K562 (cell line): ENCODE results near the gene JUN. TPM values are rescaled to one million over a fixed set of nuclear protein-coding genes. Genes with fewer than 3 reads are reported as not detected.

Source experiments
- ATAC-seq: fragments of 200-7000 bp; cut with Tn5 transposase; 3 replicates; pipeline ENCODE4 v1.9.1; 2020; ENCODE audit warnings: moderate library complexity
- BruUV-seq: library from RNA; stranded (reverse); fragments of 400-500 nt; replicated peaks from 2 replicates; lab custom pipeline; 2021; lab: Mats Ljungman, UMichigan
- CTCF ChIA-PET: fragments of 300-600 bp; formaldehyde crosslinking; extraction: SDS; loops from one replicate; lab custom pipeline; 2021; ENCODE audit warnings: low intra/inter-chr PET ratio; lab: Yijun Ruan, JAX
- POLR2A ChIA-PET: fragments of 300-600, 350-650 bp; sonication (Branson Sonifier 250); formaldehyde crosslinking; extraction: SDS; loops from one replicate; lab custom pipeline; 2021; ENCODE audit warnings: antibody characterized with exemption, inconsistent platforms; lab: Yijun Ruan, JAX
- DNase-seq, 4 experiments: peaks; one replicate each; pipeline versions ENCODE4 v3.0.0 to v3.0.0-alpha.2; 2011 to 2018; ENCODE audit warnings: low spot score in 3 of 4, mixed read lengths in 3 of 4; ENCODE audit errors: extremely low read depth in 1 of 4
- FAIRE-seq: peaks from 2 replicates; lab custom pipeline; 2011; peaks lifted over from hg19 to GRCh38; lab: Jason Lieb, UNC
- H2AFZ ChIP-seq: 2 replicates; pipeline ENCODE4 v1.6.0; 2011; ENCODE audit warnings: low read depth, low read length, control low read depth, inconsistent platforms
- H3K27ac ChIP-seq: fragments of 200-600 bp; 3 replicates; pipeline ENCODE4 v1.8.0; 2011; ENCODE audit warnings: low read depth, mild to moderate bottlenecking, control low read depth, inconsistent platforms, low read length, moderate library complexity, mixed read lengths; ENCODE audit errors: extremely low read depth
- H3K27me3 ChIP-seq, 2 experiments: fragments of 300-600 bp in 1 of 2; 2 replicates in 1 of 2; 3 replicates in 1 of 2; pipeline versions ENCODE4 v1.6.0 to v1.8.0; 2011; ENCODE audit warnings: inconsistent platforms in 2 of 2, low read length in 2 of 2, mild to moderate bottlenecking in 1 of 2, mixed read lengths in 1 of 2, moderate library complexity in 1 of 2; ENCODE audit not compliant: control insufficient read depth in 2 of 2, insufficient read depth in 2 of 2
- H3K36me3 ChIP-seq: fragments of 300-600 bp; 3 replicates; pipeline ENCODE4 v1.8.0; 2011; ENCODE audit warnings: mild to moderate bottlenecking, low read length, inconsistent platforms; ENCODE audit not compliant: control insufficient read depth, insufficient read depth
- H3K4me1 ChIP-seq, 2 experiments: fragments of 200-600 bp in 1 of 2; replicated peaks in 1 of 2; 2 replicates in 1 of 2; 3 replicates in 1 of 2; pipeline versions ENCODE4 v1.5.1 to v1.8.0; 2011; ENCODE audit warnings: inconsistent platforms in 2 of 2, low read length in 2 of 2, mild to moderate bottlenecking in 1 of 2, mixed read lengths in 1 of 2, moderate library complexity in 1 of 2; ENCODE audit not compliant: control insufficient read depth in 2 of 2, insufficient read depth in 2 of 2
- H3K4me2 ChIP-seq: 2 replicates; pipeline ENCODE4 v1.6.1; 2011; ENCODE audit warnings: low read length, control low read depth, inconsistent platforms, mixed read lengths; ENCODE audit not compliant: insufficient read depth
- H3K4me3 ChIP-seq: fragments of 200-600 bp; sonication (generic), shearing (Covaris generic); 2 replicates; pipeline ENCODE4 v1.5.1; 2016; ENCODE audit warnings: control low read depth, inconsistent platforms
- H3K79me2 ChIP-seq: fragments of 200-600 bp; 3 replicates; pipeline ENCODE4 v1.8.0; 2011; ENCODE audit warnings: low read length, inconsistent platforms; ENCODE audit not compliant: control insufficient read depth, insufficient read depth
- H3K9ac ChIP-seq, 2 experiments: 2 replicates each; pipeline versions ENCODE4 v1.6.0 to v1.6.1; 2011; ENCODE audit warnings: low read depth in 2 of 2, low read length in 2 of 2, control low read depth in 1 of 2, inconsistent platforms in 1 of 2, mild to moderate bottlenecking in 1 of 2, mixed read lengths in 1 of 2; ENCODE audit not compliant: insufficient read depth in 1 of 2
- H3K9me1 ChIP-seq: one replicate; pipeline ENCODE4 v1.6.0; 2011; ENCODE audit warnings: inconsistent platforms, mild to moderate bottlenecking, low read length, moderate library complexity; ENCODE audit not compliant: control insufficient read depth, insufficient read depth
- H3K9me3 ChIP-seq: replicated peaks from 2 replicates; pipeline ENCODE4 v1.5.1; 2011; ENCODE audit warnings: low read depth, low read length, inconsistent platforms; ENCODE audit not compliant: control insufficient read depth, insufficient read depth
- H4K20me1 ChIP-seq: replicated peaks from 2 replicates; pipeline ENCODE4 v1.6.1; 2011; ENCODE audit warnings: low read length, inconsistent platforms, mixed read lengths; ENCODE audit not compliant: control insufficient read depth, insufficient read depth
- BCL6 ChIP-seq: fragments of 250-450 bp; sonication (Bioruptor Pico); IDR thresholded peaks from 2 replicates; pipeline ENCODE4 v1.4.0; 2020
- ELK3 ChIP-seq: fragments of 450-650 bp; formaldehyde crosslinking; IDR thresholded peaks from 2 replicates; pipeline ENCODE4 v1.4.0; 2020; ENCODE audit warnings: mild to moderate bottlenecking
- ESRRB ChIP-seq: fragments of 250-450 bp; sonication (Bioruptor Pico); IDR thresholded peaks from 2 replicates; pipeline ENCODE4 v1.5.0; 2020; ENCODE audit warnings: mild to moderate bottlenecking, moderate library complexity, borderline replicate concordance
- GTF2F1 ChIP-seq: IDR thresholded peaks from 2 replicates; pipeline ENCODE4 v1.6.1; 2011; ENCODE audit warnings: low read depth, low read length, improper control_type of control experiment
- MYBL2 ChIP-seq, 2 experiments: fragments of 450-650 bp in 1 of 2; sonication (generic) in 1 of 2; formaldehyde crosslinking in 1 of 2; IDR thresholded peaks; 2 replicates each; pipeline versions ENCODE4 v1.6.1 to v1.8.1; 2017 to 2022; ENCODE audit warnings: borderline replicate concordance in 1 of 2, inconsistent platforms in 1 of 2, low read depth in 1 of 2, mild to moderate bottlenecking in 1 of 2, missing genetic modification reagents in 1 of 2, moderate library complexity in 1 of 2
- POLR3G ChIP-seq: IDR thresholded peaks from 2 replicates; pipeline ENCODE4 v1.6.1; 2011; ENCODE audit not compliant: insufficient read length, insufficient replicate concordance; ENCODE audit errors: extremely low read depth
- SLC30A9 ChIP-seq: fragments of 250-450 bp; sonication (Bioruptor Pico); IDR thresholded peaks from 2 replicates; pipeline ENCODE4 v1.8.0; 2022; ENCODE audit warnings: mild to moderate bottlenecking, moderate library complexity
- SP2 ChIP-seq: IDR thresholded peaks from 2 replicates; pipeline ENCODE4 v1.6.1; 2011; ENCODE audit warnings: mild to moderate bottlenecking, low read depth, low read length, moderate library complexity; ENCODE audit not compliant: poor library complexity, severe bottlenecking; ENCODE audit errors: extremely low read depth
- SPI1 ChIP-seq: IDR thresholded peaks from 2 replicates; pipeline ENCODE4 v1.6.1; 2011; ENCODE audit warnings: low read depth, low read length, control low read depth, borderline replicate concordance
- YBX1 ChIP-seq: fragments of 450-650 bp; IDR thresholded peaks from 2 replicates; pipeline ENCODE4 v1.7.1; 2016; ENCODE audit warnings: mild to moderate bottlenecking
- ZFP30 ChIP-seq: fragments of 250-450 bp; sonication (Bioruptor Pico); IDR thresholded peaks from 2 replicates; pipeline ENCODE4 v1.8.0; 2022; ENCODE audit warnings: moderate library complexity, mild to moderate bottlenecking, inconsistent platforms, borderline replicate concordance
- WGBS: fragments of 100-300 bp; shearing (Covaris generic); methylation state at CpG from one replicate; pipeline ENCODE4 v1.1.6; 2016; ENCODE audit warnings: low coverage, mixed read lengths; ENCODE audit not compliant: insufficient coverage; ENCODE audit errors: missing lambda C conversion rate; 5-methylcytosine and 5-hydroxymethylcytosine counted together
- in situ Hi-C: fragments of 300-500 bp; cut with MboI; formaldehyde crosslinking; loops from 4 replicates; pipeline ENCODE4 v1.15.0; 2018; ENCODE audit warnings: inconsistent platforms, mixed read lengths
- intact Hi-C: fragments of 100-400 bp; cut with micrococcal nuclease; formaldehyde crosslinking; loops from 2 replicates; pipeline ENCODE4 v1.14.2; 2022
- polyA plus RNA-seq, 8 experiments: library from polyadenylated mRNA; depleted of rRNA in 4 of 8; stranded (reverse) in 5 of 8; unstranded in 3 of 8; fragments of >200 nt; fragmentation: Nextera tagmentation in 2 of 8; fragmentation: Illumina TruSeq in 1 of 8; extraction: Ambion mirVana in 2 of 8; extraction: Trizol in 1 of 8; gene quantifications; 2 replicates each; pipeline versions ENCODE4 v1.2.1 to v1.2.3, GENCODE V29; 2011 to 2014; ENCODE audit warnings: inconsistent platforms in 1 of 8, missing spikeins in 1 of 8
- total RNA-seq, 7 experiments: library from RNA; depleted of rRNA in 6 of 7; stranded (reverse); fragments of >200 nt in 6 of 7; fragmentation: Illumina TruSeq in 2 of 7; extraction: Trizol in 2 of 7; gene quantifications; 2 replicates each; pipeline versions ENCODE4 v1.2.1 to v1.2.3, GENCODE V29; 2011 to 2021; ENCODE audit warnings: low replicate concordance in 1 of 7
- TF ChIP-seq, protein P1 (sequence below): sonication (generic); formaldehyde crosslinking; IDR thresholded peaks from 2 replicates; pipeline ENCODE4 v1.8.1; 2022; ENCODE audit warnings: missing genetic modification reagents
- TF ChIP-seq, protein P2 (sequence below): fragments of 450-650 bp; formaldehyde crosslinking; IDR thresholded peaks from 2 replicates; pipeline ENCODE4 v1.4.0; 2022; ENCODE audit warnings: missing genetic modification characterization
- TF ChIP-seq, protein P3 (sequence below): fragments of 250-450 bp; sonication (Bioruptor Pico); IDR thresholded peaks from 2 replicates; pipeline ENCODE4 v1.4.0; 2020; ENCODE audit warnings: mild to moderate bottlenecking, moderate library complexity

JUN gene
- total and polyA plus RNA-seq, 9 of the 15 experiments (the other 6 are each of a cell fraction or from before 2014, with no cell fraction given) = 0.32 to 23.4 (median 4.0) TPM

- Histone ChIP-seq H3K4me3 (no peak overlapping the region), H3K27me3 (no peaks in the 10 kb centered on the region), H3K79me2 (no peaks in the 10 kb centered on the region), H3K36me3 (no peaks in the 10 kb centered on the region), H3K9me1 (no peaks in the 10 kb centered on the region), H4K20me1 (no peaks in the 10 kb centered on the region), H3K9me3 (0 out of 2 replicates have a peak, but pooled peaks cover 2% of the 10 kb centered on the region), H3K27ac (no peak overlapping the region), H3K9ac (no peak overlapping the region), H2AFZ (no peak overlapping the region), H3K4me1 (no peaks in the 10 kb centered on the region), H3K4me2 (no peak overlapping the region)
- DNase-seq (no peak), FAIRE-seq (no peak), ATAC-seq (no peak)
- TF ChIP-seq YBX1 = no peak
- TF ChIP-seq, protein P1, sequence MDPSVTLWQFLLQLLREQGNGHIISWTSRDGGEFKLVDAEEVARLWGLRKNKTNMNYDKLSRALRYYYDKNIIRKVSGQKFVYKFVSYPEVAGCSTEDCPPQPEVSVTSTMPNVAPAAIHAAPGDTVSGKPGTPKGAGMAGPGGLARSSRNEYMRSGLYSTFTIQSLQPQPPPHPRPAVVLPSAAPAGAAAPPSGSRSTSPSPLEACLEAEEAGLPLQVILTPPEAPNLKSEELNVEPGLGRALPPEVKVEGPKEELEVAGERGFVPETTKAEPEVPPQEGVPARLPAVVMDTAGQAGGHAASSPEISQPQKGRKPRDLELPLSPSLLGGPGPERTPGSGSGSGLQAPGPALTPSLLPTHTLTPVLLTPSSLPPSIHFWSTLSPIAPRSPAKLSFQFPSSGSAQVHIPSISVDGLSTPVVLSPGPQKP (CRISPR knock-in tag) = no peak
- no peak for TF ChIP-seq SP2
- no peak for TF ChIP-seq ZFP30 (CRISPR knock-in tag)
- TF ChIP-seq GTF2F1 = no peak
- no peak for TF ChIP-seq SLC30A9 (CRISPR knock-in tag)
- TF ChIP-seq, protein P2, sequence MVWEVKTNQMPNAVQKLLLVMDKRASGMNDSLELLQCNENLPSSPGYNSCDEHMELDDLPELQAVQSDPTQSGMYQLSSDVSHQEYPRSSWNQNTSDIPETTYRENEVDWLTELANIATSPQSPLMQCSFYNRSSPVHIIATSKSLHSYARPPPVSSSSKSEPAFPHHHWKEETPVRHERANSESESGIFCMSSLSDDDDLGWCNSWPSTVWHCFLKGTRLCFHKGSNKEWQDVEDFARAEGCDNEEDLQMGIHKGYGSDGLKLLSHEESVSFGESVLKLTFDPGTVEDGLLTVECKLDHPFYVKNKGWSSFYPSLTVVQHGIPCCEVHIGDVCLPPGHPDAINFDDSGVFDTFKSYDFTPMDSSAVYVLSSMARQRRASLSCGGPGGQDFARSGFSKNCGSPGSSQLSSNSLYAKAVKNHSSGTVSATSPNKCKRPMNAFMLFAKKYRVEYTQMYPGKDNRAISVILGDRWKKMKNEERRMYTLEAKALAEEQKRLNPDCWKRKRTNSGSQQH = no peak
- no peak for TF ChIP-seq POLR3G
- TF ChIP-seq MYBL2 (IDR thresholded peaks at IDR 0.05; ENCODE audit: low read depth) = no peak
- TF ChIP-seq MYBL2 (CRISPR knock-in tag; IDR thresholded peaks at IDR 0.05; ENCODE audit: borderline replicate concordance) = no peak
- TF ChIP-seq BCL6 = no peak
- no peak for TF ChIP-seq ELK3
- no peak for TF ChIP-seq SPI1
- TF ChIP-seq, protein P3, sequence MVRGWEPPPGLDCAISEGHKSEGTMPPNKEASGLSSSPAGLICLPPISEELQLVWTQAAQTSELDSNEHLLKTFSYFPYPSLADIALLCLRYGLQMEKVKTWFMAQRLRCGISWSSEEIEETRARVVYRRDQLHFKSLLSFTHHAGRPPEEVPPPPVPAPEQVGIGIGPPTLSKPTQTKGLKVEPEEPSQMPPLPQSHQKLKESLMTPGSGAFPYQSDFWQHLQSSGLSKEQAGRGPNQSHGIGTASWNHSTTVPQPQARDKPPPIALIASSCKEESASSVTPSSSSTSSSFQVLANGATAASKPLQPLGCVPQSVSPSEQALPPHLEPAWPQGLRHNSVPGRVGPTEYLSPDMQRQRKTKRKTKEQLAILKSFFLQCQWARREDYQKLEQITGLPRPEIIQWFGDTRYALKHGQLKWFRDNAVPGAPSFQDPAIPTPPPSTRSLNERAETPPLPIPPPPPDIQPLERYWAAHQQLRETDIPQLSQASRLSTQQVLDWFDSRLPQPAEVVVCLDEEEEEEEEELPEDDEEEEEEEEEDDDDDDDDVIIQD (CRISPR knock-in tag) = no peak
- TF ChIP-seq ESRRB (CRISPR knock-in tag) = no peak
- in situ Hi-C loops = no loop called here
- WGBS = 11% methylated on average over 1 of the region's 1 CpG
- intact Hi-C loops = no loop called here
- no TSS peak for BruUV-seq
- POLR2A ChIA-PET = no interaction called here
- CTCF ChIA-PET = no interaction called here
These were observed 46.0 kb upstream of the JUN start for GRCh38 chr1:58829866-58830265.
